K562 (cell line): ENCODE results near the gene EIPR1. TPM values are rescaled to one million over a fixed set of nuclear protein-coding genes. Genes with fewer than 3 reads are reported as not detected.

ENCODE experiments used
- ATAC-seq: fragments of 200-7000 bp; cut with Tn5 transposase; 3 replicates; pipeline ENCODE4 v1.9.1; 2020; ENCODE audit warnings: moderate library complexity
- BruUV-seq: library from RNA; stranded (reverse); fragments of 400-500 nt; replicated peaks from 2 replicates; lab custom pipeline; 2021; lab: Mats Ljungman, UMichigan
- CTCF ChIA-PET: fragments of 300-600 bp; formaldehyde crosslinking; extraction: SDS; loops from one replicate; lab custom pipeline; 2021; ENCODE audit warnings: low intra/inter-chr PET ratio; lab: Yijun Ruan, JAX
- POLR2A ChIA-PET: fragments of 300-600, 350-650 bp; sonication (Branson Sonifier 250); formaldehyde crosslinking; extraction: SDS; loops from one replicate; lab custom pipeline; 2021; ENCODE audit warnings: antibody characterized with exemption, inconsistent platforms; lab: Yijun Ruan, JAX
- DNase-seq, 4 experiments: peaks; one replicate each; pipeline versions ENCODE4 v3.0.0 to v3.0.0-alpha.2; 2011 to 2018; ENCODE audit warnings: low spot score in 3 of 4, mixed read lengths in 3 of 4; ENCODE audit errors: extremely low read depth in 1 of 4
- FAIRE-seq: peaks from 2 replicates; lab custom pipeline; 2011; peaks lifted over from hg19 to GRCh38; lab: Jason Lieb, UNC
- H2AFZ ChIP-seq: 2 replicates; pipeline ENCODE4 v1.6.0; 2011; ENCODE audit warnings: low read depth, low read length, control low read depth, inconsistent platforms
- H3K27ac ChIP-seq: fragments of 200-600 bp; 3 replicates; pipeline ENCODE4 v1.8.0; 2011; ENCODE audit warnings: low read depth, mild to moderate bottlenecking, control low read depth, inconsistent platforms, low read length, moderate library complexity, mixed read lengths; ENCODE audit errors: extremely low read depth
- H3K27me3 ChIP-seq, 2 experiments: fragments of 300-600 bp in 1 of 2; 2 replicates in 1 of 2; 3 replicates in 1 of 2; pipeline versions ENCODE4 v1.6.0 to v1.8.0; 2011; ENCODE audit warnings: inconsistent platforms in 2 of 2, low read length in 2 of 2, mild to moderate bottlenecking in 1 of 2, mixed read lengths in 1 of 2, moderate library complexity in 1 of 2; ENCODE audit not compliant: control insufficient read depth in 2 of 2, insufficient read depth in 2 of 2
- H3K36me3 ChIP-seq: fragments of 300-600 bp; 3 replicates; pipeline ENCODE4 v1.8.0; 2011; ENCODE audit warnings: mild to moderate bottlenecking, low read length, inconsistent platforms; ENCODE audit not compliant: control insufficient read depth, insufficient read depth
- H3K4me1 ChIP-seq, 2 experiments: fragments of 200-600 bp in 1 of 2; replicated peaks in 1 of 2; 2 replicates in 1 of 2; 3 replicates in 1 of 2; pipeline versions ENCODE4 v1.5.1 to v1.8.0; 2011; ENCODE audit warnings: inconsistent platforms in 2 of 2, low read length in 2 of 2, mild to moderate bottlenecking in 1 of 2, mixed read lengths in 1 of 2, moderate library complexity in 1 of 2; ENCODE audit not compliant: control insufficient read depth in 2 of 2, insufficient read depth in 2 of 2
- H3K4me2 ChIP-seq: 2 replicates; pipeline ENCODE4 v1.6.1; 2011; ENCODE audit warnings: low read length, control low read depth, inconsistent platforms, mixed read lengths; ENCODE audit not compliant: insufficient read depth
- H3K4me3 ChIP-seq: fragments of 200-600 bp; sonication (generic), shearing (Covaris generic); 2 replicates; pipeline ENCODE4 v1.5.1; 2016; ENCODE audit warnings: control low read depth, inconsistent platforms
- H3K79me2 ChIP-seq: fragments of 200-600 bp; 3 replicates; pipeline ENCODE4 v1.8.0; 2011; ENCODE audit warnings: low read length, inconsistent platforms; ENCODE audit not compliant: control insufficient read depth, insufficient read depth
- H3K9ac ChIP-seq, 2 experiments: 2 replicates each; pipeline versions ENCODE4 v1.6.0 to v1.6.1; 2011; ENCODE audit warnings: low read depth in 2 of 2, low read length in 2 of 2, control low read depth in 1 of 2, inconsistent platforms in 1 of 2, mild to moderate bottlenecking in 1 of 2, mixed read lengths in 1 of 2; ENCODE audit not compliant: insufficient read depth in 1 of 2
- H3K9me1 ChIP-seq: one replicate; pipeline ENCODE4 v1.6.0; 2011; ENCODE audit warnings: inconsistent platforms, mild to moderate bottlenecking, low read length, moderate library complexity; ENCODE audit not compliant: control insufficient read depth, insufficient read depth
- H3K9me3 ChIP-seq: replicated peaks from 2 replicates; pipeline ENCODE4 v1.5.1; 2011; ENCODE audit warnings: low read depth, low read length, inconsistent platforms; ENCODE audit not compliant: control insufficient read depth, insufficient read depth
- H4K20me1 ChIP-seq: replicated peaks from 2 replicates; pipeline ENCODE4 v1.6.1; 2011; ENCODE audit warnings: low read length, inconsistent platforms, mixed read lengths; ENCODE audit not compliant: control insufficient read depth, insufficient read depth
- BACH1 ChIP-seq: fragments of 200-800 bp; sonication (Bioruptor generic); IDR thresholded peaks from 2 replicates; pipeline ENCODE4 v1.6.1; 2016; ENCODE audit warnings: missing genetic modification characterization, missing compliant biosample characterization
- GMEB1 ChIP-seq: fragments of 250-450 bp; sonication (Bioruptor Pico); IDR thresholded peaks from 2 replicates; pipeline ENCODE4 v1.4.0; 2020; ENCODE audit warnings: mild to moderate bottlenecking
- PKNOX1 ChIP-seq: fragments of 450-650 bp; IDR thresholded peaks from 2 replicates; pipeline ENCODE4 v1.6.1; 2016
- RBM15 ChIP-seq: fragments of 200-400 bp; formaldehyde crosslinking; IDR thresholded peaks from 2 replicates; pipeline ENCODE4 v1.6.1; 2018; ENCODE audit warnings: mild to moderate bottlenecking, low read length, moderate library complexity; ENCODE audit not compliant: insufficient read depth
- SAFB ChIP-seq: fragments of 200-400 bp; formaldehyde crosslinking; IDR thresholded peaks from 2 replicates; pipeline ENCODE4 v1.6.1; 2017; ENCODE audit warnings: low read depth, low read length, borderline replicate concordance
- SOX6 ChIP-seq: fragments of 450-650 bp; IDR thresholded peaks from 2 replicates; pipeline ENCODE4 v1.6.1; 2014; ENCODE audit warnings: mild to moderate bottlenecking
- SP2 ChIP-seq: IDR thresholded peaks from 2 replicates; pipeline ENCODE4 v1.6.1; 2011; ENCODE audit warnings: mild to moderate bottlenecking, low read depth, low read length, moderate library complexity; ENCODE audit not compliant: poor library complexity, severe bottlenecking; ENCODE audit errors: extremely low read depth
- WGBS: fragments of 100-300 bp; shearing (Covaris generic); methylation state at CpG from one replicate; pipeline ENCODE4 v1.1.6; 2016; ENCODE audit warnings: low coverage, mixed read lengths; ENCODE audit not compliant: insufficient coverage; ENCODE audit errors: missing lambda C conversion rate; 5-methylcytosine and 5-hydroxymethylcytosine counted together
- in situ Hi-C: fragments of 300-500 bp; cut with MboI; formaldehyde crosslinking; loops from 4 replicates; pipeline ENCODE4 v1.15.0; 2018; ENCODE audit warnings: inconsistent platforms, mixed read lengths
- intact Hi-C: fragments of 100-400 bp; cut with micrococcal nuclease; formaldehyde crosslinking; loops from 2 replicates; pipeline ENCODE4 v1.14.2; 2022
- polyA plus RNA-seq, 8 experiments: library from polyadenylated mRNA; depleted of rRNA in 4 of 8; stranded (reverse) in 5 of 8; unstranded in 3 of 8; fragments of >200 nt; fragmentation: Nextera tagmentation in 2 of 8; fragmentation: Illumina TruSeq in 1 of 8; extraction: Ambion mirVana in 2 of 8; extraction: Trizol in 1 of 8; gene quantifications; 2 replicates each; pipeline versions ENCODE4 v1.2.1 to v1.2.3, GENCODE V29; 2011 to 2014; ENCODE audit warnings: inconsistent platforms in 1 of 8, missing spikeins in 1 of 8
- total RNA-seq, 7 experiments: library from RNA; depleted of rRNA in 6 of 7; stranded (reverse); fragments of >200 nt in 6 of 7; fragmentation: Illumina TruSeq in 2 of 7; extraction: Trizol in 2 of 7; gene quantifications; 2 replicates each; pipeline versions ENCODE4 v1.2.1 to v1.2.3, GENCODE V29; 2011 to 2021; ENCODE audit warnings: low replicate concordance in 1 of 7
- TF ChIP-seq, protein P1 (sequence below): sonication (generic); formaldehyde crosslinking; IDR thresholded peaks from 2 replicates; pipeline ENCODE4 v1.8.0; 2023; ENCODE audit warnings: missing genetic modification reagents, mild to moderate bottlenecking, borderline replicate concordance
- TF ChIP-seq, protein P2 (sequence below): fragments of 450-650 bp; IDR thresholded peaks from 2 replicates; pipeline ENCODE4 v1.6.1; 2016; ENCODE audit warnings: low read depth, mild to moderate bottlenecking, moderate library complexity

EIPR1 gene
- total and polyA plus RNA-seq, 9 of the 15 experiments (the other 6 are each of a cell fraction or from before 2014, with no cell fraction given), result 19.9 to 54.4 (median 35.9) TPM

DNA sequence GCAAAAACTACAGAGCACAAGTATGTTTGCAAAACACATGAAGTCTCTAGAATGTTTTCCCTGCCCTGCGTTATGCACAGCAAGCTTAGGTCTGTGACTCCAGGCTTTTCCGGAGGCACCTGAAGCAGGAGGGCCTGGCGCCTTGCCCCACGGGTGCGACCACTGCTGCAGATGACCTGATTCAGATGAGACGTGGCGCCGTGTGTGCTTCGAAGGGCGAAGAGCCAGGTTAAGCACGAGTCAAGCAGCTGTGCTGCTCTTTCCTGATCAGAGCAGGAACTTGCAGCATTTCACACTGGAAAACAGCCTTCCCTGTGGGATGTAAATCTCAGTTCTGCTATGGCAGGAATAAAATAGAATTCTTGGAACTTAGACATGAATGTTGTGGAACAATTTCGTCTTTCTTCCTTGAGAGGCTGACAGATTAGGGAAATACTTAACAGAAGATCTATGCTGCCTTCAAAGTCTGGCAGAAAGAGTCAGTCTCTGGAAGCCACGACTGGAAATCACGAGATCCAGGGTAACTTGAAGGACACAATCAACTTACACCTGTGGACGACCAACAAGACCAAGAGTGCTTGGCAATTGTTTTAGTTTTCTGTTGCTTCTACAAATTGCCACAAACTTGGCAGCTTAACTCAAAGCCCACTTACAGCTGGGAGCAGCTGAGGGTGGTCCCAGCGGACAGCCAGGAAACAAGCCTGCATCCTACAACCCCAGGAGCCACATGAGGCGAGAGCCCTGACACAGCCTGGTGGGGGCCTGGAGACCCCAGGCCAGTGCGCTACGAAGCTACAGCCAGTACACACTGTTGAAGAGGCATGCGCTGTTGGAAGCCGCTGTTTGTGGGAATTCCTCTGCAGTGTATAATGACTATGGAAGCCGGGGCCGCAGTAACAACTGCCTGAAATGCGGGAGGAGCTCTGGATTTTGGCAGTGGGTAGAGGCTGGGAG, 42.9 kb downstream of the EIPR1 start:
- DNase-seq (no peak), FAIRE-seq (no peak), ATAC-seq (no peak)
- Histone ChIP-seq H3K4me3 (no peak overlapping the region), H3K4me1 (no peaks in the 10 kb centered on the region), H3K9me3 (no peaks in the 10 kb centered on the region), H3K4me2 (no peak overlapping the region), H3K27me3 (no peaks in the 10 kb centered on the region), H3K9me1 (no peaks in the 10 kb centered on the region), H4K20me1 (no peaks in the 10 kb centered on the region), H2AFZ (no peak overlapping the region), H3K79me2 (no peaks in the 10 kb centered on the region; the same call in 2 of the 3 replicates), H3K9ac (no peak overlapping the region), H3K36me3 (peaks cover 56% of the 10 kb centered on the region; the same call in 2 of the 3 replicates), H3K27ac (no peak overlapping the region)
- intact Hi-C loops, result no loop called here
- no TSS peak for BruUV-seq
- CTCF ChIA-PET, result no interaction called here
- in situ Hi-C loops, result no loop called here
- POLR2A ChIA-PET, result no interaction called here
- WGBS, result 91% methylated on average over 24 of the region's 24 CpGs
- no peak for TF ChIP-seq PKNOX1
- TF ChIP-seq GMEB1, result no peak
- TF ChIP-seq SOX6, result no peak
- TF ChIP-seq BACH1 (tag), result no peak
- TF ChIP-seq, protein P1, sequence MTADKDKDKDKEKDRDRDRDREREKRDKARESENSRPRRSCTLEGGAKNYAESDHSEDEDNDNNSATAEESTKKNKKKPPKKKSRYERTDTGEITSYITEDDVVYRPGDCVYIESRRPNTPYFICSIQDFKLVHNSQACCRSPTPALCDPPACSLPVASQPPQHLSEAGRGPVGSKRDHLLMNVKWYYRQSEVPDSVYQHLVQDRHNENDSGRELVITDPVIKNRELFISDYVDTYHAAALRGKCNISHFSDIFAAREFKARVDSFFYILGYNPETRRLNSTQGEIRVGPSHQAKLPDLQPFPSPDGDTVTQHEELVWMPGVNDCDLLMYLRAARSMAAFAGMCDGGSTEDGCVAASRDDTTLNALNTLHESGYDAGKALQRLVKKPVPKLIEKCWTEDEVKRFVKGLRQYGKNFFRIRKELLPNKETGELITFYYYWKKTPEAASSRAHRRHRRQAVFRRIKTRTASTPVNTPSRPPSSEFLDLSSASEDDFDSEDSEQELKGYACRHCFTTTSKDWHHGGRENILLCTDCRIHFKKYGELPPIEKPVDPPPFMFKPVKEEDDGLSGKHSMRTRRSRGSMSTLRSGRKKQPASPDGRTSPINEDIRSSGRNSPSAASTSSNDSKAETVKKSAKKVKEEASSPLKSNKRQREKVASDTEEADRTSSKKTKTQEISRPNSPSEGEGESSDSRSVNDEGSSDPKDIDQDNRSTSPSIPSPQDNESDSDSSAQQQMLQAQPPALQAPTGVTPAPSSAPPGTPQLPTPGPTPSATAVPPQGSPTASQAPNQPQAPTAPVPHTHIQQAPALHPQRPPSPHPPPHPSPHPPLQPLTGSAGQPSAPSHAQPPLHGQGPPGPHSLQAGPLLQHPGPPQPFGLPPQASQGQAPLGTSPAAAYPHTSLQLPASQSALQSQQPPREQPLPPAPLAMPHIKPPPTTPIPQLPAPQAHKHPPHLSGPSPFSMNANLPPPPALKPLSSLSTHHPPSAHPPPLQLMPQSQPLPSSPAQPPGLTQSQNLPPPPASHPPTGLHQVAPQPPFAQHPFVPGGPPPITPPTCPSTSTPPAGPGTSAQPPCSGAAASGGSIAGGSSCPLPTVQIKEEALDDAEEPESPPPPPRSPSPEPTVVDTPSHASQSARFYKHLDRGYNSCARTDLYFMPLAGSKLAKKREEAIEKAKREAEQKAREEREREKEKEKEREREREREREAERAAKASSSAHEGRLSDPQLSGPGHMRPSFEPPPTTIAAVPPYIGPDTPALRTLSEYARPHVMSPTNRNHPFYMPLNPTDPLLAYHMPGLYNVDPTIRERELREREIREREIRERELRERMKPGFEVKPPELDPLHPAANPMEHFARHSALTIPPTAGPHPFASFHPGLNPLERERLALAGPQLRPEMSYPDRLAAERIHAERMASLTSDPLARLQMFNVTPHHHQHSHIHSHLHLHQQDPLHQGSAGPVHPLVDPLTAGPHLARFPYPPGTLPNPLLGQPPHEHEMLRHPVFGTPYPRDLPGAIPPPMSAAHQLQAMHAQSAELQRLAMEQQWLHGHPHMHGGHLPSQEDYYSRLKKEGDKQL (CRISPR knock-in tag), result no peak
- no peak for TF ChIP-seq SP2
- TF ChIP-seq, protein P2, sequence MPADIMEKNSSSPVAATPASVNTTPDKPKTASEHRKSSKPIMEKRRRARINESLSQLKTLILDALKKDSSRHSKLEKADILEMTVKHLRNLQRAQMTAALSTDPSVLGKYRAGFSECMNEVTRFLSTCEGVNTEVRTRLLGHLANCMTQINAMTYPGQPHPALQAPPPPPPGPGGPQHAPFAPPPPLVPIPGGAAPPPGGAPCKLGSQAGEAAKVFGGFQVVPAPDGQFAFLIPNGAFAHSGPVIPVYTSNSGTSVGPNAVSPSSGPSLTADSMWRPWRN, result no peak
- TF ChIP-seq SAFB, result no peak
- no peak for TF ChIP-seq RBM15
